HepG2 (cell line): ENCODE measurements around the gene IFITM5. TPM values are rescaled to one million over a fixed set of nuclear protein-coding genes. Genes with fewer than 3 reads are reported as not detected.

ENCODE experiments used
- BRCA1 ChIP-seq: sonication (generic); formaldehyde crosslinking; IDR thresholded peaks from 2 replicates; pipeline ENCODE4 v1.4.0; 2020; ENCODE audit warnings: missing genetic modification reagents
- CBX5 ChIP-seq: sonication (generic); formaldehyde crosslinking; IDR thresholded peaks from 2 replicates; pipeline ENCODE4 v1.4.0; 2020; ENCODE audit warnings: missing genetic modification reagents, borderline replicate concordance
- CHCHD3 ChIP-seq: sonication (generic); formaldehyde crosslinking; IDR thresholded peaks from 2 replicates; pipeline ENCODE4 v1.8.0; 2022; ENCODE audit warnings: mild to moderate bottlenecking, missing genetic modification reagents, moderate library complexity
- DZIP1 ChIP-seq: sonication (generic); formaldehyde crosslinking; IDR thresholded peaks from 2 replicates; pipeline ENCODE4 v1.5.0; 2020; ENCODE audit warnings: mild to moderate bottlenecking, missing genetic modification reagents
- ELF1 ChIP-seq: sonication (generic); formaldehyde crosslinking; IDR thresholded peaks from 2 replicates; pipeline ENCODE4 v1.4.0; 2020; ENCODE audit warnings: missing genetic modification reagents
- HDAC1 ChIP-seq: sonication (generic); formaldehyde crosslinking; IDR thresholded peaks from 2 replicates; pipeline ENCODE4 v1.5.1; 2020; ENCODE audit warnings: mild to moderate bottlenecking, missing genetic modification reagents
- KDM6A ChIP-seq: IDR thresholded peaks from 2 replicates; pipeline ENCODE4 v1.6.1; 2016; ENCODE audit warnings: low read depth
- NFIC ChIP-seq: IDR thresholded peaks from 2 replicates; pipeline ENCODE4 v1.6.1; 2012; ENCODE audit warnings: mild to moderate bottlenecking, low read length, inconsistent platforms
- NR2F6 ChIP-seq, 2 experiments: IDR thresholded peaks; 2 replicates each; pipeline ENCODE4 v1.6.1; 2016; ENCODE audit warnings: antibody characterized with exemption in 1 of 2, mild to moderate bottlenecking in 1 of 2
- RBFOX2 ChIP-seq: fragments of 200-400 bp; formaldehyde crosslinking; IDR thresholded peaks from 2 replicates; pipeline ENCODE4 v1.6.1; 2017; ENCODE audit warnings: low read depth, mild to moderate bottlenecking, low read length
- SAP130 ChIP-seq: IDR thresholded peaks from 2 replicates; pipeline ENCODE4 v1.6.1; 2016; ENCODE audit warnings: low read depth
- ZBTB49 ChIP-seq: sonication (generic); formaldehyde crosslinking; IDR thresholded peaks from 2 replicates; pipeline ENCODE4 v1.4.0; 2020; ENCODE audit warnings: missing genetic modification reagents, borderline replicate concordance
- ZFP36 ChIP-seq: fragments of 150-350 bp; IDR thresholded peaks from 2 replicates; pipeline ENCODE4 v1.6.1; 2018; ENCODE audit warnings: borderline replicate concordance, low read length, low read depth; ENCODE audit not compliant: partially characterized antibody
- ZNF138 ChIP-seq: sonication (generic); formaldehyde crosslinking; IDR thresholded peaks from 2 replicates; pipeline ENCODE4 v1.5.0; 2020; ENCODE audit warnings: mild to moderate bottlenecking, low read depth, missing genetic modification reagents
- ZNF18 ChIP-seq: sonication (generic); formaldehyde crosslinking; IDR thresholded peaks from 2 replicates; pipeline ENCODE4 v1.8.0; 2022; ENCODE audit warnings: mild to moderate bottlenecking, missing genetic modification reagents; ENCODE audit not compliant: insufficient replicate concordance
- ZNF260 ChIP-seq: sonication (generic); formaldehyde crosslinking; IDR thresholded peaks from 2 replicates; pipeline ENCODE4 v1.4.0; 2020; ENCODE audit warnings: missing genetic modification reagents, low read depth, mild to moderate bottlenecking, borderline replicate concordance
- ZNF615 ChIP-seq: sonication (generic); formaldehyde crosslinking; IDR thresholded peaks from 2 replicates; pipeline ENCODE4 v1.5.0; 2020; ENCODE audit warnings: mild to moderate bottlenecking, missing genetic modification reagents, borderline replicate concordance
- ZNF788 ChIP-seq: sonication (generic); formaldehyde crosslinking; IDR thresholded peaks from 2 replicates; pipeline ENCODE4 v1.5.0; 2020; ENCODE audit warnings: mild to moderate bottlenecking, missing genetic modification reagents, borderline replicate concordance
- ZUFSP ChIP-seq: sonication (generic); formaldehyde crosslinking; IDR thresholded peaks from 2 replicates; pipeline ENCODE4 v1.9.0; 2021; ENCODE audit warnings: missing genetic modification reagents, mild to moderate bottlenecking, borderline replicate concordance
- polyA plus RNA-seq, 8 experiments: library from polyadenylated mRNA; depleted of rRNA in 3 of 8; stranded (reverse) in 7 of 8; unstranded in 1 of 8; fragments of >200 nt; fragmentation: Illumina TruSeq in 4 of 8; extraction: Trizol in 4 of 8; gene quantifications; 2 replicates each; pipeline versions ENCODE4 v1.2.1 to v1.2.3, GENCODE V29; 2011 to 2016; ENCODE audit warnings: low read depth in 4 of 8, missing spikeins in 1 of 8, mixed read lengths in 1 of 8; ENCODE audit not compliant: insufficient read depth in 1 of 8
- total RNA-seq, 5 experiments: library from RNA; depleted of rRNA; stranded (reverse); fragments of >200 nt; fragmentation: Illumina TruSeq; extraction: Trizol; gene quantifications; 2 replicates each; pipeline ENCODE4 v1.2.3, GENCODE V29; 2016; ENCODE audit warnings: low read depth in 1 of 5

The IFITM5 gene
- total and polyA plus RNA-seq, 2 of the 13 experiments (the other 11 are each of a cell fraction or from before 2014, with no cell fraction given), result not detected

- TF ChIP-seq KDM6A, result no peak
- TF ChIP-seq NR2F6 (IDR thresholded peaks at IDR 0.05), result no peak
- TF ChIP-seq NR2F6 (CRISPR knock-in tag; IDR thresholded peaks at IDR 0.05), result peak; percentile 24; the same call in 1 of the 2 replicates
- no peak for TF ChIP-seq CHCHD3 (CRISPR knock-in tag)
- no peak for TF ChIP-seq ZFP36
- no peak for TF ChIP-seq NFIC
- TF ChIP-seq ZUFSP (CRISPR knock-in tag), result no peak
- no peak for TF ChIP-seq CBX5 (CRISPR knock-in tag)
- no peak for TF ChIP-seq ZNF788 (CRISPR knock-in tag)
- 0 out of 2 replicates have a peak, but pooled peaks have one; percentile 16 for TF ChIP-seq SAP130 (CRISPR knock-in tag)
- no peak for TF ChIP-seq ZBTB49 (CRISPR knock-in tag)
- no peak for TF ChIP-seq ZNF260 (CRISPR knock-in tag)
- TF ChIP-seq DZIP1 (CRISPR knock-in tag), result no peak
- TF ChIP-seq ZNF138 (CRISPR knock-in tag), result no peak
- TF ChIP-seq ZNF615 (CRISPR knock-in tag), result no peak
- no peak for TF ChIP-seq ZNF18
- TF ChIP-seq HDAC1 (CRISPR knock-in tag), result no peak
- no peak for TF ChIP-seq BRCA1 (CRISPR knock-in tag)
- TF ChIP-seq ELF1 (CRISPR knock-in tag), result 0 out of 2 replicates have a peak, but pooled peaks have one; percentile 14
- no peak for TF ChIP-seq RBFOX2
Observed at GRCh38 chr11:306645-307371, 7.5 kb upstream of the IFITM5 start (continued).
